ENCODE data around the gene SERPINA1.
A peak's percentile ranks its signal among the peaks of the same experiment; 100 is the strongest.

The SERPINA1 gene

GRCh38 chr14:94382716-94383596, 5.4 kb downstream of the SERPINA1 start:
- no peak for DNase-seq (ENCODE audit: low read depth)

GRCh38 chr14:94382099-94382715, 6.2 kb downstream of the SERPINA1 start:
- DNase-seq (ENCODE audit: low read depth): no peak

GRCh38 chr14:94381149-94382030, 7.0 kb downstream of the SERPINA1 start:
- DNase-seq (ENCODE audit: low read depth): no peak

- DNase-seq (ENCODE audit: low read depth): no peak
Observed at GRCh38 chr14:94380225-94381148, 7.9 kb downstream of the SERPINA1 start.

- DNase-seq (ENCODE audit: low read depth): no peak
Observed at GRCh38 chr14:94379291-94380224, 8.8 kb downstream of the SERPINA1 start.

GRCh38 chr14:94378527-94379290, 9.7 kb downstream of the SERPINA1 start:
- DNase-seq (ENCODE audit: low read depth): no peak

- DNase-seq (ENCODE audit: low read depth): no peak
Observed at GRCh38 chr14:94377866-94378470, 10.4 kb downstream of the SERPINA1 start.

GRCh38 chr14:94376976-94377865, 11.2 kb downstream of the SERPINA1 start:
- no peak for DNase-seq (ENCODE audit: low read depth)

- no peak for DNase-seq (ENCODE audit: low read depth)
Observed at GRCh38 chr14:94376108-94376975, 12.1 kb downstream of the SERPINA1 start.

GRCh38 chr14:94375552-94376107, 12.8 kb downstream of the SERPINA1 start:
- DNase-seq (ENCODE audit: low read depth): no peak

- no peak for DNase-seq (ENCODE audit: low read depth)
Observed at GRCh38 chr14:94374749-94375260, 13.6 kb downstream of the SERPINA1 start.

- DNase-seq (ENCODE audit: low read depth): no peak
Observed at GRCh38 chr14:94374116-94374515, 14.3 kb downstream of the SERPINA1 start.

- peak; percentile 98 for DNase-seq (ENCODE audit: low read depth)
Observed at GRCh38 chr14:94373708-94374107, 14.7 kb downstream of the SERPINA1 start.

- DNase-seq (ENCODE audit: low read depth): no peak
Observed at GRCh38 chr14:94372021-94372605, 16.3 kb downstream of the SERPINA1 start.

- DNase-seq (ENCODE audit: low read depth): no peak
Observed at GRCh38 chr14:94370524-94370910, 17.9 kb downstream of the SERPINA1 start.

All from amniotic epithelial cell (primary cell).